B cell (primary cell): Measurements from ENCODE around the gene DHDDS. TPM values are rescaled to one million over a fixed set of nuclear protein-coding genes. Genes with fewer than 3 reads are reported as not detected.

Source experiments
- ATAC-seq: fragments of 200-7000 bp; cut with Tn5 transposase; one replicate; pipeline ENCODE4 v1.10.0; 2021; ENCODE audit warnings: low read depth, mild to moderate bottlenecking, moderate number of reproducible peaks, moderate library complexity
- CTCF ChIA-PET: fragments of 350-600 bp; sonication (Branson Sonifier 250); formaldehyde crosslinking; loops from one replicate; lab custom pipeline; 2021; ENCODE audit warnings: antibody characterized with exemption, inconsistent platforms; lab: Charles Lee
- POLR2A ChIA-PET: fragments of 350-600 bp; sonication (Branson Sonifier 250); formaldehyde crosslinking; loops from one replicate; lab custom pipeline; 2021; ENCODE audit warnings: antibody characterized with exemption; lab: Charles Lee
- DNase-seq: peaks from one replicate; pipeline ENCODE4 v3.0.0; 2013
- H2AFZ ChIP-seq: 2 replicates; pipeline ENCODE4 v1.6.1; 2012; ENCODE audit warnings: mild to moderate bottlenecking, low read depth, low read length; ENCODE audit not compliant: insufficient read depth, poor library complexity, severe bottlenecking
- H3K27ac ChIP-seq, 2 donors: 1 replicate in 1 of 2; 2 replicates in 1 of 2; pipeline ENCODE4 v1.5.1; 2012 to 2013; ENCODE audit warnings: low read length in 2 of 2, mild to moderate bottlenecking in 2 of 2, moderate library complexity in 1 of 2
- H3K27me3 ChIP-seq, 4 experiments: fragments of 200-600 bp in 1 of 4; sonication (generic) in 1 of 4; replicated peaks in 1 of 4; 1 replicate in 2 of 4; 2 replicates in 2 of 4; pipeline versions ENCODE4 v1.6.1 to v1.7.0; 2013 to 2016; ENCODE audit warnings: low read length in 3 of 4, mild to moderate bottlenecking in 2 of 4, mixed read lengths in 1 of 4, moderate library complexity in 1 of 4; ENCODE audit not compliant: insufficient read depth in 4 of 4, control insufficient read depth in 3 of 4; ENCODE audit errors: control extremely low read depth in 1 of 4
- H3K36me3 ChIP-seq, 2 experiments: replicated peaks in 1 of 2; 1 replicate in 1 of 2; 2 replicates in 1 of 2; pipeline versions ENCODE4 v1.6.1 to v1.7.1; 2013; ENCODE audit warnings: low read length in 1 of 2; ENCODE audit not compliant: insufficient read depth in 2 of 2, control insufficient read depth in 1 of 2; ENCODE audit errors: control extremely low read depth in 1 of 2, extremely low read depth in 1 of 2
- H3K4me1 ChIP-seq, 2 donors: fragments of 200-600 bp in 1 of 2; sonication (generic) in 1 of 2; 1 replicate in 1 of 2; 2 replicates in 1 of 2; pipeline versions ENCODE4 v1.5.1 to v1.6.1; 2013 to 2017; ENCODE audit warnings: low read length in 2 of 2; ENCODE audit not compliant: control insufficient read depth in 2 of 2, insufficient read depth in 2 of 2
- H3K4me2 ChIP-seq: replicated peaks from 2 replicates; pipeline ENCODE3; 2012; ENCODE audit warnings: mild to moderate bottlenecking, low read depth, low read length; ENCODE audit not compliant: poor library complexity, severe bottlenecking
- H3K4me3 ChIP-seq, 5 experiments: fragments of 200-600 bp in 1 of 5; sonication (generic) in 1 of 5; 1 replicate in 3 of 5; 2 replicates in 2 of 5; pipeline versions ENCODE4 v1.5.1 to v1.7.0; 2011 to 2016; ENCODE audit warnings: low read length in 4 of 5, mild to moderate bottlenecking in 4 of 5, low read depth in 2 of 5, control low read depth in 1 of 5, moderate library complexity in 1 of 5; ENCODE audit not compliant: insufficient read depth in 1 of 5; ENCODE audit errors: control extremely low read depth in 1 of 5, extremely low read depth in 1 of 5
- H3K79me2 ChIP-seq: fragments of 200-600 bp; sonication (generic); one replicate; pipeline ENCODE4 v1.6.0; 2016; ENCODE audit warnings: low read length; ENCODE audit not compliant: control insufficient read depth, insufficient read depth
- H3K9ac ChIP-seq: fragments of 200-600 bp; sonication (generic); 2 replicates; pipeline ENCODE4 v1.6.1; 2017; ENCODE audit warnings: mild to moderate bottlenecking, low read length, moderate library complexity
- H3K9me3 ChIP-seq, 3 donors: one replicate each; pipeline versions ENCODE4 v1.6.1 to v1.7.1; 2013; ENCODE audit warnings: low read length in 2 of 3; ENCODE audit not compliant: control insufficient read depth in 2 of 3, insufficient read depth in 1 of 3; ENCODE audit errors: control extremely low read depth in 1 of 3
- H4K20me1 ChIP-seq: 2 replicates; pipeline ENCODE4 v1.6.0; 2012; ENCODE audit warnings: mild to moderate bottlenecking, low read length; ENCODE audit not compliant: insufficient read depth, control insufficient read depth, poor library complexity, severe bottlenecking
- H3K27ac Mint-ChIP-seq: one replicate; pipeline ENCODE4 v1.8.0; 2021; ENCODE audit warnings: mixed read lengths
- H3K27me3 Mint-ChIP-seq: one replicate; pipeline ENCODE4 v1.8.0; 2021; ENCODE audit warnings: mixed read lengths
- H3K4me1 Mint-ChIP-seq: one replicate; pipeline ENCODE4 v1.8.0; 2021; ENCODE audit warnings: mixed read lengths
- H3K4me3 Mint-ChIP-seq: one replicate; pipeline ENCODE4 v1.8.0; 2021; ENCODE audit warnings: mixed read lengths
- H3K9me3 Mint-ChIP-seq: one replicate; pipeline ENCODE4 v1.8.0; 2022; ENCODE audit warnings: mixed read lengths; ENCODE audit not compliant: insufficient read depth
- EZH2 ChIP-seq: IDR thresholded peaks from 2 replicates; pipeline ENCODE4 v1.6.1; 2012; ENCODE audit warnings: borderline replicate concordance, low read depth, mild to moderate bottlenecking, moderate library complexity, low read length; ENCODE audit not compliant: insufficient read depth, poor library complexity, severe bottlenecking
- whole genome bisulfite sequencing: methylation state at CpG from one replicate; pipeline ENCODE4 v1.1.5; 2013; ENCODE audit warnings: missing lambda C conversion rate; ENCODE audit not compliant: insufficient coverage; 5-methylcytosine and 5-hydroxymethylcytosine counted together
- intact Hi-C: fragments of 100-400 bp; cut with micrococcal nuclease; formaldehyde crosslinking; loops from one replicate; pipeline ENCODE4 v1.10.0; 2022
- polyA plus RNA-seq: library from polyadenylated mRNA; depleted of rRNA; stranded (reverse); fragments of >200 nt; gene quantifications from 2 replicates; pipeline ENCODE4 v1.2.3, GENCODE V29; 2012
- total RNA-seq, 2 donors: library from RNA; stranded (reverse); fragments of 120-200 nt in 1 of 2; gene quantifications; 1 replicate in 1 of 2; 2 replicates in 1 of 2; pipeline versions ENCODE4 v1.2.3 to v1.2.4, GENCODE V29; 2013 to 2022
- TF ChIP-seq, protein P1 (sequence below): fragments of 200-600 bp; IDR thresholded peaks from one replicate; pipeline ENCODE4 v1.8.0; 2022; ENCODE audit warnings: antibody characterized with exemption, mild to moderate bottlenecking

DHDDS gene
- total and polyA plus RNA-seq, 2 donors (not counting 1 experiment from before 2014, with no cell fraction given), result 20.4 to 54.2 TPM

GRCh38 chr1:26520339-26520738, 88.2 kb downstream of the DHDDS start:
- H3K27me3 Mint-ChIP-seq, result peaks cover 14% of the 10 kb centered on the region
- ATAC-seq (no peak), DNase-seq (no peak)
- no peaks in the 10 kb centered on the region for H3K4me1 ChIP-seq
- no peaks in the 10 kb centered on the region for H4K20me1 ChIP-seq
- no peak overlapping the region for H3K9ac ChIP-seq
- 100% methylated on average over 1 of the region's 5 CpGs for WGBS
- ChIA-PET CTCF (interaction anchor here (1.3 kb wide), 1 partner anchor 20 kb away, joined by 3 read pairs; no protein-coding TSS in a partner anchor), POLR2A (no interaction called here)
- no peaks in the 10 kb centered on the region for H3K4me1 Mint-ChIP-seq
- H3K9me3 Mint-ChIP-seq, result no peaks in the 10 kb centered on the region
- H3K4me3 ChIP-seq, result no peak overlapping the region
- no peaks in the 10 kb centered on the region for H3K36me3 ChIP-seq
- no peak overlapping the region for H3K27ac Mint-ChIP-seq
- no peak overlapping the region for H3K4me3 Mint-ChIP-seq
- H3K4me2 ChIP-seq, result no peak overlapping the region
- H3K9me3 ChIP-seq, result no peaks in the 10 kb centered on the region
- TF ChIP-seq, protein P1, sequence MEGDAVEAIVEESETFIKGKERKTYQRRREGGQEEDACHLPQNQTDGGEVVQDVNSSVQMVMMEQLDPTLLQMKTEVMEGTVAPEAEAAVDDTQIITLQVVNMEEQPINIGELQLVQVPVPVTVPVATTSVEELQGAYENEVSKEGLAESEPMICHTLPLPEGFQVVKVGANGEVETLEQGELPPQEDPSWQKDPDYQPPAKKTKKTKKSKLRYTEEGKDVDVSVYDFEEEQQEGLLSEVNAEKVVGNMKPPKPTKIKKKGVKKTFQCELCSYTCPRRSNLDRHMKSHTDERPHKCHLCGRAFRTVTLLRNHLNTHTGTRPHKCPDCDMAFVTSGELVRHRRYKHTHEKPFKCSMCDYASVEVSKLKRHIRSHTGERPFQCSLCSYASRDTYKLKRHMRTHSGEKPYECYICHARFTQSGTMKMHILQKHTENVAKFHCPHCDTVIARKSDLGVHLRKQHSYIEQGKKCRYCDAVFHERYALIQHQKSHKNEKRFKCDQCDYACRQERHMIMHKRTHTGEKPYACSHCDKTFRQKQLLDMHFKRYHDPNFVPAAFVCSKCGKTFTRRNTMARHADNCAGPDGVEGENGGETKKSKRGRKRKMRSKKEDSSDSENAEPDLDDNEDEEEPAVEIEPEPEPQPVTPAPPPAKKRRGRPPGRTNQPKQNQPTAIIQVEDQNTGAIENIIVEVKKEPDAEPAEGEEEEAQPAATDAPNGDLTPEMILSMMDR, result no peak
- no peak for TF ChIP-seq EZH2
- no peaks in the 10 kb centered on the region for H3K79me2 ChIP-seq
- H2AFZ ChIP-seq, result no peak overlapping the region
- H3K27me3 ChIP-seq, result peaks cover 0 to 3% (median 0%) of the 10 kb centered on the region in 4 experiments
- intact Hi-C loops, result no loop called here
- H3K27ac ChIP-seq, result no peak overlapping the region

Other genes starting within 250 kb of the DHDDS start
- gene CATSPER4, start 241.7 kb upstream of the DHDDS start, total RNA-seq, result not detected in 2 replicates
- gene CATSPER4, start 241.7 kb upstream of the DHDDS start, polyA plus RNA-seq, result not detected in 2 replicates
- 16.2 and 16.9 TPM in 2 replicates for gene CEP85, start 198.1 kb upstream of the DHDDS start, total RNA-seq
- gene CEP85, start 198.1 kb upstream of the DHDDS start, polyA plus RNA-seq, result 16.1 and 16.3 TPM in 2 replicates
- 230 and 232 TPM in 2 replicates for gene SH3BGRL3, start 152.2 kb upstream of the DHDDS start, total RNA-seq
- gene SH3BGRL3, start 152.2 kb upstream of the DHDDS start, polyA plus RNA-seq, result 86.7 and 150 TPM in 2 replicates
- 81.4 and 83.8 TPM in 2 replicates for gene UBXN11, start 125.7 kb upstream of the DHDDS start, total RNA-seq
- 66.2 and 68.0 TPM in 2 replicates for gene UBXN11, start 125.7 kb upstream of the DHDDS start, polyA plus RNA-seq
- 1,072 and 1,116 TPM in 2 replicates for gene CD52, start 114.4 kb upstream of the DHDDS start, total RNA-seq
- 1,095 and 1,597 TPM in 2 replicates for gene CD52, start 114.4 kb upstream of the DHDDS start, polyA plus RNA-seq
- 1.8 and 3.3 TPM in 2 replicates for gene CRYBG2, start 78.2 kb upstream of the DHDDS start, total RNA-seq
- 1.9 and 5.3 TPM in 2 replicates for gene CRYBG2, start 78.2 kb upstream of the DHDDS start, polyA plus RNA-seq
- gene ZNF683, start 59.6 kb upstream of the DHDDS start, total RNA-seq, result 0.67 TPM in 1 of 2 replicates, not detected in the other
- 0.45 and 0.46 TPM in 2 replicates for gene ZNF683, start 59.6 kb upstream of the DHDDS start, polyA plus RNA-seq
- gene LIN28A, start 21.5 kb upstream of the DHDDS start, total RNA-seq, result not detected in 2 replicates
- not detected in 2 replicates for gene LIN28A, start 21.5 kb upstream of the DHDDS start, polyA plus RNA-seq
- 445 and 457 TPM in 2 replicates for gene HMGN2, start 40.1 kb downstream of the DHDDS start, total RNA-seq
- 326 and 377 TPM in 2 replicates for gene HMGN2, start 40.1 kb downstream of the DHDDS start, polyA plus RNA-seq
- 99.9 and 109 TPM in 2 replicates for gene RPS6KA1, start 97.4 kb downstream of the DHDDS start, total RNA-seq
- 57.9 and 72.0 TPM in 2 replicates for gene RPS6KA1, start 97.4 kb downstream of the DHDDS start, polyA plus RNA-seq